HG03565 (cell line): ENCODE data around the gene CDKN1B.

Experiments used
- ATAC-seq: cut with Tn5 transposase; IDR thresholded peaks from one replicate; pipeline ENCODE4 v1.9.1; 2021; ENCODE audit warnings: mild to moderate bottlenecking, moderate library complexity; ENCODE audit not compliant: unreplicated experiment

CDKN1B gene

GRCh38 chr12:12716793-12717585, at the start of gene CDKN1B:
Gene CDKN1B, plus strand, starts transcription at chr12:12717368. Its CDS starts 472 bp downstream, at chr12:12717840.
- peak; percentile 31 for ATAC-seq

GRCh38 chr12:12668005-12668404, 49.2 kb upstream of the CDKN1B start:
- no peak for ATAC-seq

GRCh38 chr12:12669020-12669419, 48.1 kb upstream of the CDKN1B start:
- no peak for ATAC-seq

- no peak for ATAC-seq
Observed at GRCh38 chr12:12671850-12672660, 45.1 kb upstream of the CDKN1B start.

- peak; percentile 65 for ATAC-seq
Observed at GRCh38 chr12:12673296-12673695, 43.9 kb upstream of the CDKN1B start.

GRCh38 chr12:12676605-12677004, 40.6 kb upstream of the CDKN1B start:
- ATAC-seq = no peak

GRCh38 chr12:12681061-12681765, 36.0 kb upstream of the CDKN1B start:
- ATAC-seq = no peak

- ATAC-seq = no peak
Observed at GRCh38 chr12:12682284-12682683, 34.9 kb upstream of the CDKN1B start.

GRCh38 chr12:12683136-12683697, 34.0 kb upstream of the CDKN1B start:
- ATAC-seq = no peak

GRCh38 chr12:12683725-12684124, 33.4 kb upstream of the CDKN1B start:
- no peak for ATAC-seq

- no peak for ATAC-seq
Observed at GRCh38 chr12:12684375-12685106, 32.6 kb upstream of the CDKN1B start.

- no peak for ATAC-seq
Observed at GRCh38 chr12:12685305-12685704, 31.9 kb upstream of the CDKN1B start.

GRCh38 chr12:12686472-12686871, 30.7 kb upstream of the CDKN1B start:
- ATAC-seq = no peak

- ATAC-seq = no peak
Observed at GRCh38 chr12:12686925-12687324, 30.2 kb upstream of the CDKN1B start.

GRCh38 chr12:12689647-12690300, 27.4 kb upstream of the CDKN1B start:
- no peak for ATAC-seq

GRCh38 chr12:12691549-12691948, 25.6 kb upstream of the CDKN1B start:
- ATAC-seq = peak; percentile 35

GRCh38 chr12:12693111-12693671, 24.0 kb upstream of the CDKN1B start:
- no peak for ATAC-seq

- ATAC-seq = peak; percentile 51
Observed at GRCh38 chr12:12696562-12697383, 20.4 kb upstream of the CDKN1B start.

- ATAC-seq = no peak
Observed at GRCh38 chr12:12699345-12699744, 17.8 kb upstream of the CDKN1B start.
